Measurements from ENCODE around the gene ITGA1.
"Not testable (repeated sequence)": the region's sequence is repeated elsewhere in the genome, so short reads cannot be mapped to it uniquely, and the experiment has no call there.

The ITGA1 gene
- 13.0 to 96.0 reads per million in 2 donors for total RNA-seq

DNA sequence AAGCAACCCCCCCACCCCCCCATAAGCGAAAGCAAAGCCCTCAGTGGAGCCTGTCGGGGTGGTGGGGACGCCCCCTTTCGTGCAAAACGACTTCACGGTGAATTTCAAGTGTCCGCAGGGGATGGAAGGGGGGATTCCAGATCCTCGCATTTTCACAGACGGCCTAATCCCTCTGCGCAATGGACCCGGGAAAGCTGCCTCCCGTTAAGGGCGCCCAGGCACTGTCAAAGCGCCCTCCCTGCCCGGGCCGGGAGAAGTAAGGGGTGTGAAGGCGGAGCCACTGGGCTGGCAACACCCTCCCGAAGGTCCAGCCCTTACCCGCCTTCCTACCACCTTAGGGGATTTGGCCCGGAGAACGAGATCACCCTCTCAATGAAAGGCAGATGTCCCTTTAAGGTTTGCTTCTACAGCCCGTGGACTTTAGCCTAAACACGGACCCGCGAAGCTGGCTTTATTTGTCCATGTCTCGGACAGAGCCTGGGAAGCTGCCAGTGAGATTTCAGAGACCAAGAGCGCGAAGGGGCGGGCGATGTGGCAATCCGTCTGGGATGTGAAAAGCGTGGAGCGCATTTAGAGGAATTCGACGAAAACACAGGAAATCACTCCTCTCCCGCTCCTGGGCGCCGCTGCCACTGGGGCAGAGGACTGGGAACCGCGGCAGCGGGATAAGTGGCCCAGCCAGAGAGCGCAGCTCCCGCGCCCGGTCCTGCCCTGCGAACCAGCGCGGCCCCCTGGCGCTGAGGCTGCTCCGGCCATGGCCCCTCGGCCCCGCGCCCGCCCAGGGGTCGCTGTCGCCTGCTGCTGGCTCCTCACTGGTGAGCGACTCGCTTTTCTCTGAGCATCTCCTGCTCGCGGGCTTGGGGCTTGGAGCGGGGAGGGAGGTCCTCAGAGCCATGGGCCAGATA, at the start of gene ITGA1, which contains the start of gene PELO:
TSS of gene ITGA1 (plus strand) at position 317 of the 905 bp plus-strand sequence. CDS start at position 755, 438 bp downstream.
TSS of gene PELO (plus strand) at position 317 of the 905 bp plus-strand sequence. CDS start 12,479 bp downstream, outside the sequence.
- DNase-seq = peak; percentile 41

DNA sequence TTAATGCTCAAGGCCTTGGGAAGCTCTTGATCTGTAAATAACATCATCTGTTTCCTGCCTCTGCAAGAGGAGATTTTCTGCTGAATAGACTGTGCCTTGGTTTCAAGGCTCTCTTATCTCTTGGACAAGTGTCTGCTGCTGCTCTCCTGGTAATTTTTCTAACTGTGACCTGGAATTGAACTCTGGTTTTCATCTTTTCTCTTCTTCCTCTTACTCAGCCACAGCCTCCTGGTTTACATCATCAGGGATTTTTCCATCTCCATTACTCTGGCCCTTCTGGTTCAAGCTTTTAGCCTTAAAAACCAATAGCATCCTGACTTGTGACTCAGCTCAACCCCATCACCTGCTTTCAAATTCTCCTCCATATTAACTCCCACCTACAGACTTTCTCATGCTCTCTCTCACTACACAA, 49.6 kb upstream of the ITGA1 start:
- no peak for DNase-seq

DNA sequence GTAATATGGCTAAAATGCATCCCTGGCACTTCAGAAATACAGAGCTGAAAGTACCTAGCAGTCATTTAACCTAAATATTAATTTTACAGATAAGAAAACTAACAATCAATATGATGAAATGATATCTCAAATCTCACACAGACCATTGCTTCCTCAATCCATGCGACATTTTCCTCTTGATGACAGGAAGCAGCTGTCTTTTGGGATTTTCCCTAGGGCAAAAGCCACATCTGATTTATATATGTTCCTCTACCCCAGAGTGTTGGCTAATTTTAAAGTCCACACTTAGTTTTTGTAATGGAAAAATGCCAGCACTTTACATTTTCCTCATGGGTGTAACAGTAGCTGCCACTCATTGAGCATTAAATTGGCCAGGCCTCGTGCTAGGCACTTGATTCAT, 47.7 kb upstream of the ITGA1 start:
- DNase-seq = no peak

DNA sequence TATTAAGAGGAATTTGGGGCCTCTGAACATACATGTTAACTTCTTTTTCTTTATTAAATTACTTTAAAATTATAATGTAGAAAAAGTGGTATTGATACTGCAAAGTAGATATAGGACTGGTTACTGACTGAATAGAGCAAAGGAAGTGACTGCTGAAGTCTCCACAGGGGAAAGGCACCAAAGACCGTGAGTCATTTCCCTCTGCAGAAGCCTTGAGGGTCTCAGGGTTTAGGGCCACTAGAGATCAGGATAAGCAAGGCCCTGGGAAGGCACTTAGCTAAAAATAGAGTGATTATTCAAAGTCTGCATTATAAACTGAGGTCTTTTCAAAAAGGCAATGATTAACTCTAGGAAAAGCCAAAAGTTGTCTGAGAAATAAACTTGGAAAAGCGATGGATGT, 44.7 kb upstream of the ITGA1 start:
- DNase-seq = no peak

DNA sequence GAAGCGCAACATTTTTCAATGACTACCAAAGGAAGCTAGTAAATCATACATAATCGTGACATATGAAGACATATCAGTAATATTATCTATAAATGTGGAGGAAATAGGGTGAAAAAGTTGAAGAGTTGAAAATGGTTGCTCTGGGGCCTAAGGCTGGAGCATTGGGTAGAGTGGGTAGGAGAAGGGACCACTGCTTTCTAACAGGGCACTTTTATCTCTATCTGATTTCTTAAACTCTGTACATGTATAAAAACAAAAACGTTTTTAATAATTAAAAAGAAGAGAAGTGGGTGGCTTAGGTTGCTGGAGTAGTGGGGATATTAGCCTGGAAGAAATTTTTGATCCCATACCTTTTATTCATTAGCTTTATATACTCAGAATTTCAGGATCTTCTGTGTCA, 44.2 kb upstream of the ITGA1 start:
- DNase-seq = no peak

DNA sequence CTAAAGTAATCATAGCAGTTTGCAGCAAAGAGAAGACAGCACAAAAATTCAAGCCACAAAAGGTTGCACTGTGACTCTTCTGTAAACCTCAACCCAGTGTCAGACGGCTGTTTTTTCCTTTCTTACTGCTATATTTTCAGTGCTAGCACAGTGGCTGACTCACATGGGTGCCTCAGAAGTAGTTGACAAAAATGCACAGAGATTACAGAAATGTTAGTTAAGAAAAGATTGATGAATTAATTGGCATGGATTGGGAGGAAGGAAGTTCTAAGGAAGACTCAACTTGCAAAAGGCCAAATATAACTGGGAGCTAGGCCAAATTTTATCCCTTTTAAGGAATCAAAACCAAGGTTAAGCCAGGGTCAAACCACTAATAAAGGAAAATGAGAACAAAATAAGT, 43.7 kb upstream of the ITGA1 start:
- no peak for DNase-seq

DNA sequence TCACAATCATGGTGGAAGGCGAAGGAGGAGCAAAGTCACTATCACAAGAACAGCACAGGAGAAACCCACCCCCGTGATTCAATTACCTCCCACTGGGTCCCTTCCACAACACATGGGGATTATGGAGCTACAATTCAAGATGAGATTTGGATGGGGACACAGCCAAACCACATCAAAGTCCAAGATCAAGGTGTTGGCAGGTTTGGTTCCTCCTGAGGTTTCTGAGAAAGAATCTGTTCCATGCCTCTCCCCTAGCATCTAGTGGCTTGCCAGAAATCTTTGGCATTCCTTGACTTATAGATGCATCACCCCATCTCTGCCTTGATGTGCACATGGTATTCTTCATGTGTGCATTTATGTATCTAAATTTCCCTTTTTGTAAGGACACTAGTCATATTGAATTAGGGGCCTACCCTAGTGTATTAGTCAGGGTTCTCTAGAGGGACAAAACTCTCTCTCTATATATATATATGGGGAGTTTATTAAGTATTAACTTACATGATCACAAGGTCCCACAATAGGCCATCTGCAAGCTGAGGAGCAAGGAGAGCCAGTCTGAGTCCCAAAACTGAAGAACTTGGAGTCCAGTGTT, 42.8 kb upstream of the ITGA1 start:
- DNase-seq = not testable (repeated sequence)

DNA sequence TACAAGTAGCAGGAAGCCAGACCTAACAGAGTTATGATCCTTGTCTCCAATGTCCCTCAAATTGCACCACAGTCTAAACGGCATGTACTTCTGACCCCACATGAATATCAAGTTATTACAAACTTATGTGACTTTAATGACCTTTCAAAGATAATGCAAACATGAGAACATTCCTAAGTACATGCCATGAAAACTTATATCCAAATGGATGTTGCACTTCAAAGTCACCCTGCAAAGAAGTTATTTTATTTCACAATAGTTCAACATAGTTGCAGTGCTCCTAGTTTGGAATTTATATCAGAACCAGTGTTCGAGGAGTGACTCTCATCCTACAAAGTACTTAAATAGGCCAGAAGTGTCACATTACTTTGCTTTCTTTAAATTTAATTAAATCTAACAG, 41.2 kb upstream of the ITGA1 start:
- no peak for DNase-seq

DNA sequence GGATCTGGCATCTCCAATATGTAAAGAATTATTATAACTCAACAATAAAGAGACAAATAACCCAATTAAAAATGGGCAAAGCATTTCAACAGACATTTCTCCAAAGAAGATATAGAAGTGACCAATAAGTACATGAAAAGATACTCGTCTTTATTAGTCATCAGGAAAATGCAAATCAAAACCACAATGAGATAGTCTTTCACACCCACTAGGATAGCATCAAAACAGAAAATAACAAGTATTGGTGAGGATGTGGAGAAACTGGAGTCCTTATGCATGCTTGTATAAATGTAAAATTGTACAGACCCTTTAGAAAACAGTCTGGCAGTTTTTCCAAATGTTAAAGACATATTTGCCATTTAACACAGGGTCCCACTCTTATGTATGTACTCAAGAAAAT, 39.1 kb upstream of the ITGA1 start:
- no peak for DNase-seq

DNA sequence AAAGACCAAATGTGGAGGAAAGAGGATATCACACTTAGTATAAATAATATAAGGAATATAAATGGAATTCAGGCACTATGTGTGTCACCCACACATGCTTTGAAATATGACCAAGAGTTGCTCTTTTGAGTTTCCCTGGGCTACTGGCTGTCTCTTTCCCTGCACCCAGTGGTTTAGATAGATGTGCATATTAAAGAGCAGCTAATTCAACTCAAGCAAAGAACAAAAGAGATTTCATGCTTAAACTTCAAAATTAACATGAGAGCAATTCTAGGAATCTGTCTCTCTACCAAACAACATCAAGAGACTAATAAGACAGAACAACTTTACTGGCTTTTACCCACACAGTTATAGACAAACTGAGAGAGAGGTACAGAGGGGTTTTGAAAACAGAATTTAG, 38.0 kb upstream of the ITGA1 start:
- DNase-seq = no peak

DNA sequence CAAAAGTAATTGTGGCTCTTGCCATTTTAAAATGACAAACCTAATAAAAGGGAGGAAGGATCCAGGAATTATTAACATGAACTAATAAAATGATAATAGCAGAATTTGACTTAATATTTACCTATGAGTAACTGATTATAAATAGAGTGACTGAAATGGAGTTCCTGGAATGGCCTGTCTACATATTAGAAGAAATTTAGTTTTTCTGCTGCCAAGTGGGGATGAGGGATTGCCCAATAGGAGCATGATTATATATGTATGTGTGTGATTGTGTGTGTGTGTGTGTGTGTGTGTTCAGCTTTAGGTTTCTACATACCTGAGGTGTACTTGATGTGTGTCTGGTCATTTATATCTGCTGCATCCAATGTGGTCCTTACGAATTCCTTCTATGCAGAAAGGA, 36.6 kb upstream of the ITGA1 start:
- DNase-seq = no peak

DNA sequence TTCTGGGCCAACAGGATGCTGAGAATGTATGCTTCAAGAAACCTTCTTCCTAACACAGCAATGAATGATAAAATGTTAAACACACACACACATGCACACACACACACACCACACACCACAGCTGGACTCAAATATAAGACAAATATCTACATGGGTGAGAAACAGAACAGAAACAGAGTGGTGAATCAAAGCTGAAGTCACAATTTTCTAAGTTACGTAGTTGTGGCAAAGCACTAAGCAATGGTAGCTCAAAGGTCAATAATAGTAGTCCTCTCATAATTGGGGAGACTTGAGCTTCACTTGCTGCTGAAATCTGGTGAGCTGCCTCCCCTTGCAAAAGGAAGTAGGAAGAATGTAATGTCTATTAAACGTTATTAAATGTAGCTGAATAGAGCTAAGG, 33.7 kb upstream of the ITGA1 start:
- no peak for DNase-seq

DNA sequence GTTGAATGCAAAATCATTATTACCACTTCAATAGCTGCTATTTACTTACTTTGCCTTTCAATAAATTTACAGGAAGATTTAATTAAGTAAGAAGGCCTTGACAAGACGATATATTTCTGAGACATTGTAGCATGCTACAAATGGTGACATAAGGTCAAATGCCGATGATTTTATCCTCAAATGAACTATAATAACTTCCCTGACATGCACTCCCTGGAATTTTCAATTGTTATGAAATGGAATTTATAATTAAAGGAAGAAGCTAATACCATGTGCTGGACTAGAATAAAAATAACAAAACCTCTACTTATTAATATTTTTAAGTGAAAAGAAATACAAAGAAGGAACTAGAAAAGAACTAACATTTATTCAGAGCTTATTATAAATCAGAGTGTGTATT, 30.2 kb upstream of the ITGA1 start:
- DNase-seq = no peak

DNA sequence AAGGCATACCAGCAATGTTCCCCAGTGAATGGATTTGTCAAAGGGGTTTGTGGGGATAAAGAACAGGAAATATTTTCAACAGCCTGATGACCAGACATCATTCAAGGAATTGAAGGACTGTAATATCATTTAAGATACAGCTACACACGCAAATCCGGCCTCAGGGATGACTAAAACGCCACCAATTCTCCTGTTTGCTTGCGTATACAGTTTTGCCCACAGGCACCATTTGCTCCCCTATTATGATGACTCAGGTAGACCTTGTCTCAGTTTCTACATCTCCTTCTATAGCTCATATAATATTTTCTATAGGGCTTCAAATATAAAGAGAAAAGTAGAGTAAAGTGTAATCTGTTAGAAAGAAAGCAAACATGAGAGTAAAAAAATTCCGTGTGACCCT, 29.7 kb upstream of the ITGA1 start:
- no peak for DNase-seq

DNA sequence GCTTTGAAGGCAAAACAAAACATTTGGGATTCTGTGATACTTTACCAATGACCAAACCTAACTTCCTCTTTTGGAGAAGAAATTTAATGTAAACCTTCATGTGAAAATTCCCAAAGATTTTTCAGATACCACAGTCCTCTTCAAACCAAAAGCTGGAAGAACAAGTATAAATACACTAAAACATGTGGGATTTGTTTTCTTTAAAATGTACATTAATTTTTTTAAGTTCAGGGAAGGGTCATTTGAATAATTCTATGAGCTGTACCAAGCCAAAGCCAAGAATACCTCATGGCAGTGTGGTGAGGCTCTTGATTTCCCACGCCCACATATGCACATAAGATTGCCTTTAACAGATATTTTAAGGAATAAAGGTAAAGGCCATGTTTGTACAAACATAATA, 28.4 kb upstream of the ITGA1 start:
- DNase-seq = no peak

DNA sequence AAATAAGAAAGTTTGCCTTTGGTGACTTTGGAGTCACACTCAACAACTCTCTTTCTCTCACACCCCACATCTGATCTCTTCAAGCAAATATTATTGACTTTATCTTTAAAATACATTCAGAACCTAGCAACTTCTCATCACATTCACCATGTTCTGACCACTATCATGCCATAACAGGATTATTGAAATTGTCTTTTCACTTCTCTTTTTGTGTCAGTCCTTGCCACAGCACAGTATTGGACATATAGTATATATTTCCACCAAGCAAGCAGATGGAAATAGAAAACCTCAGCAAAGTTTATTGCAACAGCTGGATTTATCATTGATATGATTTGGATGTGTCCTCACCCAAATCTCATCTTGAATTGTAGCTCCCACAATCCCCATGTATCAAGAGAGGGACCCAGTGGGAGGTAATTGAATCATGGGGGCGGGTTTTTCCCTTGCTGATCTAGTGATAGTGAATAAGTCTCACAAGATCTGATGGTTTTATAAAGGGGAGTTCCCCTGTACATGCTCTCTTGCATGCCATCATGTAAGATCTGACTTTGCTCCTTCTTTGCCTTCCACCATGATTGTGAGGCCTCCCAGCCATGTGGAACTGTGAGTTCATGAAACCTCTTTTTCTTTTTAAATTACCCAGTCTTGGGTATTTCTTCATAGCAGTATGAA, 26.9 kb upstream of the ITGA1 start:
- DNase-seq = no peak

DNA sequence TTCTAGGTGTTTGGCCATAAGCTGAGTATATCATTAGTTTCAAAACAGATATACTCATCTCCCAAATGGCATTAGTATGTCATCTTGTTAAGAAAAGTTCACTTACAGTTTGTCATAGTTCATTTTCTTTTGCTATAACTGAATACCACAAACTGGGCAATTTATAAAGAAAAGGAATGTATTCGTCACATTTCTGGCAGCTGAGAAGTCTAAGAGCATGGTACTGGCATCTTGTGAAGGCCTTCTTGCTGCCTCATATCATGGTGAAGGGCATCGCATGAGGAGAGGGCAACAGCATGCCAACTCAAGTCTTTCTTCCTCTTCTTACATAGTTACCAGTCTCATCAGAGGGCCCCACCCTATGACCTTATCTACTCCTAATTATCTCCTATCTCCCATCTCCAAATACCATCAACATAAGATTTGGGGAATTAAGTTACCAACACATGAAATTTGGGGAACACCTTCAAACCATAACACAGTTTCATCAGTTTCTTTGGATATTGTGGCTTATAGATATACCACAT, 20.4 kb upstream of the ITGA1 start:
- no peak for DNase-seq

DNA sequence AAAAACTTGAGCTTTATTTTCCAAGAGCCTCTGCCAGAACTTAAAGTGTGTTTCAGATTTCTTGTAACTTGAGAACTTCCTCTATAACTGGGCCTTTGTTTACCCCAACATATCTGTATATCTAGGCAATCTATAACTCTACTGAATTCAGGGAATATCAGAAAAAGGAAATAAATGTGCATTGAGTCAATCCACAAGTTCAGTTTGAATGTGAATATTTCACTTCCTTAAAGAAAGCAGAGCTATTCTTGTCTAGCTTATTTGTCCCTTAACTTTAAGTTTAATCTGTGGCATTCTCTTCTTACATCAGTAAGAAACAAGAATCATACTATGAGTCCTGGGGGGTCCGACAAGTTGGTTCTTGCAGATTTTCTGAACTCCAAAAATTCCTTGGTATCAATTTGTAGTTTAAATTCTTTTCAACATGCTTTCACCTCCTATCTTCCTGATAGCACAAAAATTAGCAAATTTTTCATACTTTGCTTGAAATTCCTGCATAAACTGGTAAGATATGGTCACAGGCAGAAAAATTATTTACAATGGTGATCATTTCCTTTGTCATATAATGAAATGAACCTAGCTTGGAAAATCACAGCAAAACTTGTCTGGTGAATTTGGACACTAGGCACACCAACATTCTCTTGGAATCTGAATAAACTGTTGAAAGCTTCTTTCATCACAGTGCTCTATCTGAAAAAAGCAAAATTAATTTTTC, 19.8 kb upstream of the ITGA1 start:
- DNase-seq = no peak

DNA sequence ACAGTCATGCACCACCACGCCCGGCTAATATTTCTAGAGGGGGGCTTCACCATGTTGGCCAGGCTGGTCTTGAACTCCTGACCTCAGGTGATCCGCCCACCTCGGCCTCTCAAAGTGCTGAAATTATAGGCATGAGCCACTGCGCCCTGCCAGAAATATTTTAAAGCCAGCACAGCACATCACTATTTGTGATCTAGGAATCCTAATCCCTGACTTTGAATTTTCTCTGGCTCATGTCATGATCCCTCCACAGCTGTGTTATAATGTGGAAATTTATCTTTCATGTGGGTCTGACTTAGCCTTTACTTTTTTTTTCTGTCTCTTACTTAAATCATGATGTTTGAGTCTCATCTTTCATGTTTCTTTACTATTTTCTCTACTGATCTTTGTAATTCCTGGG, 18.7 kb upstream of the ITGA1 start:
- DNase-seq = no peak

DNA sequence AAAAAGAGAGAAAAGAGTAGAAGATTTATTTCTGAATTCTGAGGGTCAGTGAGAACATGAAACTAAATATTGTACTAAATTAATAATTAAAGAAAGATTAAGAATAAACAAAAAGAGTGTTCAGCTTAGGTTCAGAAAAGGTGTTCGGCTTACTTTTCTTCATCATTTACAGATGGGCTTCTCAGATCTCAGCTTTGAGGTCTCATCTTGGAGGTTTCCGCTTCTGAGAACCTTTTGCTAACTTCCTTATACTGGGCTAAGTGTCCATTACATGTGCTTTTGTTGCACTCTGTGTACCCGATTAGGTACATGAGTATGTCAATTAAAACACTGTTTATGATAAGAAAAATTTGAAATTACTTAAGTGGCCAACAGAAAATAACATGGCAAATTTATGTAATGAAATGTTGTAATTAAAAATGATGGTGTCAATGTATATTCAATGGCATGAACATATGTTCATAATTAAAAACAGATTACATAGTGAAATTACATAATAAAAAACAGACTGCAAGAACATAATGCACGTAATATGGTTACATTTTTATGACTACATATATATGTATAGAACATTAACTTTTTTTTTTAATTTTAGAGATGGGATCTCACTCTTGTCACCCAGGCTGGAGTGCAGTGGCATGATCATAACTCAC, 17.3 kb upstream of the ITGA1 start:
- DNase-seq = no peak

DNA sequence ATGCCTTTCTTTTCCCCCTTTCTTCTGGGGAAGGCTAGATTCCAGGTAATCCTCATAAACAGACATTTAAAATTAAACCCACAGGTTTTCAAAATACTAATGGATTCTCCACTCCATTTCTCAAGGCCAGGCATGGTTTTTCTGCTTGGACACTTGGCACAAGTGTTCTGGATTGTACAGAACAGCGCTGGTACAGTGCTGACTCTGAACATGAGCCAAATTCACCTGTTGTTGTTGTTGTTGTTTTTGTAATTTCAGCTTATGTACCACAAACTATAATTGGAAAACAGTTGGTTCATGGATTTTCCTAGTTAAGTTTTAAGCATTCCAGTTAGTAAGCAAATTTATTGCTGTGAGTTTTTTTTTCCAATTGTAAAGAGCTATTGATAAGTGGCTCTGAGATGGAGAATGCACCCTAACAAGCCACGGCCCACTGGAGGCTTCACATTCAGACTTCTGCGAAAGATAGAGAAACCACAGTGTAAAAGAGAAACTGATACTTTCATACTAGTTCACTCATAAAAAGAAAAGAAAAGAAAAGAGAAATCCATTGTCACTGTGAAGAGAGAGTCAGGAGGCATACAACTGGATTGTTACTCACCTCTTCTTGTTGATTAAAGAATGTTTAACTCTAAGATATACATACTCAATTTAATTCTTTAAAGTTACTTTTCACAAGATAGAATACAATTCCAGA, 16.2 kb upstream of the ITGA1 start:
- DNase-seq = no peak

DNA sequence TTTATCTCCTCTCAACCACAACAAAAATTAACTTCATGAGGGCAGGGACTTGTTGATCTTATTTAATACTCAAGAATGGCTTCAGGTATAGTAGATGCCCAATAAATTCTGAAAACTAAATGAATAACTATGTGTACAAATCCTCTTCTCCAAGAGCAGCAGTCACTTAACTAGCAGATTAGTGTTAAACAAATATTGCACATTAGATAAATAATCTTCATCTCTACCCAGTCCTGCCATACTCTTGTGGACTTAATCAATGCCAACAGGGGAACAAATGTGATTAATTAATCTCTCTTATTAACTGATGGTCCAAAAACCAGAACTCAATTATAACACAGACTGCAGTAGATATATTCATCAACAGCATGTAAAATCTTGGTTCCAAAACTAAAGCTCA, 15.0 kb upstream of the ITGA1 start:
- no peak for DNase-seq

Measured in T-helper 9 cell (primary cell).